HG03025 (cell line): ENCODE results near the gene LHFPL6.
"Not testable (repeated sequence)": the region's sequence is repeated elsewhere in the genome, so short reads cannot be mapped to it uniquely, and the experiment has no call there.

Experiments
- ATAC-seq: cut with Tn5 transposase; IDR thresholded peaks from one replicate; pipeline ENCODE4 v1.9.1; 2021; ENCODE audit warnings: mild to moderate bottlenecking, moderate library complexity; ENCODE audit not compliant: unreplicated experiment, low FRiP score

The LHFPL6 gene

GRCh38 chr13:39370048-39370447, 232.9 kb downstream of the LHFPL6 start:
- no peak for ATAC-seq

DNA sequence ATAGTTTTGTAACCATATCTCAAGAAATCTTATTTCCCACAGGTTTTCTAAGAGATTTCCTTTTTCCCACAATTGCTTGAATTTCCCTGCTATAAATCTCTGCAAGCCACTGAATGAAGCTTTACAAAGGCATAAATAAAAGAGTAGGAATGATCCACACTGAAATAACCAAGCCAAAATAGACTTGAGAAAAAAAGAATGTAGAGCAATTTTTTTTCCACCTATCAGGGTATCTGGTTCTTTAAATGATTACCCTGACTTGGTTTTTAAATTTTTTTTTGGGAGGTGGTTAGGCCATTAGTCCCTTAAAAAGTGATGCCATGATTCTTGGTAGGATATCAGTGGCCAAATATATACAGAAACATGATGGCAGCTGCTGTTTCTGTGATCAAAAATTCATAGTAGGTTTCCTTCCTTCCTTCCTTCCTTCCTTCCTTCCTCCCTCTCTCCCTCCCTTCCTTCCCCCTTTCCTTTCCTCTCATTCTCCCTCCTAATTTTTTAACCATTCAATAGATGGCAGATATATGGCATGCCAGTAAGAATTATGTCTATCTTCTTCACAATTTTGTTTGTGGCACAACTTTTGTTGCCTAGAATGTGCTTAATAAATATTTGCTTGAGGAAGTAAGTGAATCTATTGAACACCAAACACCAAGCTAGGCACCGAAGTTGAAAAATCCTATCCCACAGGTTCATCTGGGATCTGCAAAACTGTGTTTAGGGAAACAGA, 233.7 kb downstream of the LHFPL6 start:
- ATAC-seq: no peak

DNA sequence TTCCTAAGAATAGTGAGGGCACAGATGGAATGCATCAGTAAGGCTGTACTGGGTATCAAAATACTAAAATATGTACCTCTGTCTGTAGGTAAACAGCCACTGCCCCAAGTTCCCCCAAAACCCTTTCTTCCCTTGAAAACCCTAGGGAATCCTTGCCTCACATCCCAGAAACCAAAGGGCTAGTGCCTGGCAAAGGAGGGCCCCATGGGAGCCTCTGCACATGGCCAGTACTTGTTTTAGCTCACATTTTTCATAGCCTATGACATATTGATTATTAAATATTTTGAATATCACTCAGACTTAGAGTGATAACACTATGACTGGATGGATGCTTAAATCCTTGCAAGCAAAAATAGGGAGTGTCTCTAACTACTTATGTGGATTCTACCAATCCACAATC, 237.1 kb downstream of the LHFPL6 start:
- ATAC-seq: no peak

DNA sequence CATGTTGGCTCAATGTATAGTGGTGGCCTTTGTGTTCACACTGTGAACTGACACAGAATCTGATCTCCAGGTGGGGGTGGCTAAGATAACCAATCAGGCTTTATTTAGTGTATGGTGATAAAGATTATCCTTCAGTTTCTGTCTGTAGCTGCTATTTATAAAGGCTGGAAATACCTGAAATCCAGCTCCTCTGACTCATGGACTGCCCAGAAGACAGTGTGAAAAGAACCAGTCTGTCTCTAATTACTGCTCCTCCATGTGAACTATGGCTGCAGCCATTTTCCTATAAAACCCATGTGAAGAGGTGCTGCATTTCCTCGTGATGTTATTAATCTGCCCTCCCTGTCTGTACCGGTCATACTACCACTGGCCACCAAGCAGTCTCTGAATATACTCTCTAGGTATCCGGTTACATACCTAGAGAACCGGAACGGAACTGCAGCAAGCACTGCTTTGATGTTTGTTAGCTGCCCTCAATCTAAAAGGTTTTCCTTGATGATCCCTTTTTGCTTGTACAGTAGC, 238.0 kb downstream of the LHFPL6 start:
- no peak for ATAC-seq

GRCh38 chr13:39363382-39363772, 239.6 kb downstream of the LHFPL6 start:
- no peak for ATAC-seq

DNA sequence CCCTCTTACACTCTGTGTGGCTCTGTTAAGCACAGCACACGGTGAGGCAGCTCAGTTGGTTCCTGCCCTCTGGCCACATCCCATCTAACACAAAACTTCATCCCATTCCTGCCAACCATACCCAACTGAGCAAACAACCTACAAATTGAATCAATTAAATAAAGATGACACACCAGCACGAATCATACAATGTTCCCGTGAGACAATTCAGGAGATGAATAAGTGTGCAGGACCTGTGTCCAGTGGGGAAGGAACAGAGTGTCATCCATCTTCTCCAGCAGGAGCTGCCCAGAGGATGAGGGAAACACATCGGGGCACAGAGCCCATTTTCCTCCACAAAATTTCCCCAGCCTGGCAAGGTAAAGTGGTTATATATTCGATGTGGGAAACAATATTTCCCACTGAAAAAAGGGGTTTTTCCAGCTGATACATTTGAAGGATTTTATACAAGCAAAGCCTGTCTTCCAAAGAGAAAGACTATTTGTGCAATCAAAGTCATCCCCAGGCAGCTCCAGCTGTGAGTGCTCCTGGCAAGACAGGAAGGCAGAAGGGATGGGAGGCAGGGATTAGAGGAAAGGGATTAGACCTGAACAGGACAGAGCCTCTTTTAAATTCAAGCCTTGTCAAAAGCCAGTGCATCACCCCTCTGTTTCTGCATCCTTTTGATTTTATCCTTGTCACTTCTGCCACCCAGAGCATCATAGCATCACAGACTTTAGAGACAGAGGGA, 240.2 kb downstream of the LHFPL6 start:
- no peak for ATAC-seq

DNA sequence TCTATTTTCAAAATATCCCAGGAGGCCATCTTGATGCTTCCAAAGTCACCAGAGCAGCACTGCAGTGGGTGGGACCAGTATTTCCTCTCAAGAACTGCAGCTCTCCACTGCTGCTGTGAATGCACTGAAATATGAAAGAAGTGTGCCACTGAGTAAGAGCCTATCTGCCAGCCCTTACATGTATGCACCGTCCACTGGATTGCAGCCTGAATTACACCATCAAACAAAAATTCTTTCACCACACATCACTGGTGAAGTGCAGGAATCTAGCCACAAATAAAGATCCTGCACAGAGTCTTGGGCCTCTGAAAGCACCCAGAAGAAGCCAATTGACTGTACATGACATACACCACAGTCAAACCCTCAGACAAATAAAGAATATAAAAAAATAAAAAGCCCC, 249.0 kb downstream of the LHFPL6 start:
- ATAC-seq: no peak

DNA sequence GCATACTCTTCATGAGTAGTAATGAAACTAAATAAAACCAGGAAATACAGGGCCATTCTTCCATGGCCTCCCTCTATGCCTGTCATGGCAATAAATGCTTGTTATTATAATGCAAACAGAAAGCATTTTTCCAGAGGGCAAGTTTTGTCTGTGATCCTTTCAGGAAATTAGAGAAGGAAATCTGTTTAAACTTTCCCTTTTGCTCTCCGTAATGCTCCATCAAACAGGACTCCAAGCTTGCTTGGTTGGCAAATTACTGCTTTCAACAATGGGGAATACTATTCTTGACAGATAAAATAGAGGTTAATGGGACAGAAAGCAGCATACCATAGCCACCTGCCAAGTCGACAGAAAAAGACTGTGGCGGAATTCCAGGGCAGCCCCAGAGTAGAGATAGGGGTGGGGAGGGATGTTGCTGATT, 252.5 kb downstream of the LHFPL6 start:
- no peak for ATAC-seq

- no peak for ATAC-seq
Observed at GRCh38 chr13:39349391-39349960, 253.5 kb downstream of the LHFPL6 start.

DNA sequence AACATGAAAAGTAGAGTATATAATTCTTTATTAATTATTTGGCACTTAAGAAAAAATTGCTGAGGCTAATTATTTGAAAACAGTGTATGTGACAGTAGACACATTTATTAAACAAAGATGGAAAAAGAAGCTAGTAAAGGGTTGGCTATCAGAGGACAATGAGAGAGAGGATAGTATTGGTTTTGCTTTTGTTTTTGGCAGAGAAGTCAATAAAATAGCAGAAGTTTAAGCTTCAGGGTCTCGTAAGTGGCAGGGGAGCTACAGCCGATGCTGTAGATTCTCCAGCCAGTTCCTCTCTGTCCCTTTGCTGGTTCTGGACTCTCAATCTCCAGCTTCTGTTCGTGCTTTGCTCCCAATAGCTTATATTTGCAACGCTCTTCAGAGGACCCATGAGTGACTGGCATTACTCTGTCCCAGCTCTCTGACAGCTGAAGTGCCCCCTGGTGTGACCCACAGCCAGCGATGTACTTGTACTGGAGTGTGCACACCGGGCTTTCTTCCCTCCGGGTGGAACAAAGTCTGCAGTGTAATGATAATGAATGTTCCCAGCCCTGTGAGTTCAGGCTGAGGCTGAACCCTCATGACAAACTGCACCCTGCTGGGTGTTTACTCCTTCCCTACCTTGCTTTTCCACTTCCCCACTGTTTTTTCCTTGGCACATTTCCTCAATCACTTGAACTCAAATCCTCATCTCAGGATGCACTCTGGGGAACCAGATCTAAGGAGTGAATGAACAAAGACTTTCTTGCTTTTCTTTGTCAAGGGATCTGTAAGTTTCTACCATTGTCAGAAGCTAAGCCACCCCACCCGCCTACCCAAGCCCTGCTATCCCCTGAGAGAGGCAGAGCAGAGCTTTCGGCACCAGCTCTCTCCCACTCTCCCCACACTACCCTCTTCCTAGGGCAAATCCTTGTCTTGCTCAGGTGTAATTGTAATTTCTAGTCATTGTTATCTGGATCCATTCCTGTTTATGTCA, 254.8 kb downstream of the LHFPL6 start:
- ATAC-seq: no peak

DNA sequence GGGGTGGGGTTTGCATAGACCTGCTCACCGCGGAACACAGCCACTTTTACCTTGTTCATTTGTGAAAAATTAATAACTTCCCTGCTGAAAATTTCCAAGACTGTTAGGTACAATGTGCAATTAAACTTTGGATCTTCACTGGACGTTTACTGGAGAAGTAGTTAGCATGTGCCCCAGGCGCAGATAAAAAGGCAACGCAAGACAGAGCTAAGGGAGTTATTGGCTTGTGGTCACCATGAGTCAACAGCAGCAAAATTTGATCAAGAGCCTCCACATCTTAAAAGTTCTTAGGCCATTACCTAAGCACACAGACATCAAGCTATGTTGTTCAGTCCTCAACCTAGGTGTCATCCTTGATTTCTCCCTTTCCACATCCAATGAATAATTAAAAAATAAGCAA, 257.0 kb downstream of the LHFPL6 start:
- ATAC-seq: no peak

- no peak for ATAC-seq
Observed at GRCh38 chr13:39341251-39341650, 261.7 kb downstream of the LHFPL6 start.

DNA sequence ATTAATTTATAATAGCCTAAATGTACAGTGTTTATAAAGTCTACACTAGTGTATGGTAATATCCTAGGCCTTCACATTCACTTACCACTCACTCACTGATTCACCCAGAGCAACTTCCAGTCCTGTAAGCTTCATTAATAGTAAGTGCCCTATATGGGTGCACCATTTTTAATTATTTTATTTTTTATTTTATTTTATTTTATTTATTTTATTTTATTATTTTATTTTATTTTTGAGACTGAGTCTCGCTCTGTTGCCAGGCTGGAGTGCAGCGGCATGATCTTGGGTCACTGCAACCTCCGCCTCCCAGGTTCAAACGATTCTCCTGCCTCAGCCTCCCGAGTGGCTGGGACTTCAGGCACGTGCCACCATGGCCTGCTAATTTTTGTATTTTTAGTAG, 264.9 kb downstream of the LHFPL6 start:
- ATAC-seq: not testable (repeated sequence)

DNA sequence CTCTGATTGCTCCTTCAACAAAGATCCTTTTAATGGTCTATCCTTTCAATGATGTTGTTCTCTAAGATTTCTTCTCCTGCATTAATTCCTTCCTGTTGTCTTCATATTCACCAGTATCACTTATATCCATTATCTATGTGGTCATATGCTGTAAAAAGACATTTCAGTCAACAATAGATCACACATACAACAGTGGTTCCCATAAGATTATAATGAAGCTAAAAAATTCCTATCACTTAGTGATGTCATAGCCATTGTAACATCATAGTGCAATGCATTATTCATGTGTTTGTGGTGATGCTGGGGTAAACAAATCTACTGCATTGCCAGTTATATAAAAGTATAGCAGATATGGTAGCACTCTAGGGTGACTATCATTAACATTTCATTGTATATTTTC, 266.1 kb downstream of the LHFPL6 start:
- ATAC-seq: no peak

DNA sequence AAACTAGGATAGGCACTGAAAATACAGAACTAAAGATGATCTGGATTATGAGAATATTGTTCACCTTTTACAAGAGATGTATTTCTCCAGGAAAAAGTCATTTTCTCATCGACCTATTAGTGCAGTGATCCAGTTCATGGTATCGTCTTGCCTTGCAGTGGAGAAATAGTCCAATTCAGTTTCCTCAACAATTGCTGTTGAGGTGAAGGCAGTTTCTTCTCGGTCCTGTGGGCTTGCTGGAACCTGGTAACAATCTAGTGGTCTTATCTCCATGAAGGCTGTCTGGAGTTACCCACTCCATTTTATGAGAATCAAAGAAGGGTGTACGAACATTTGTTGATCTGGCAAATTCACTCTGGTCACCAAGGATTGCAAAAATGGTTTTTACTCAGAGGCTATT, 266.8 kb downstream of the LHFPL6 start:
- no peak for ATAC-seq

GRCh38 chr13:39335721-39336120, 267.3 kb downstream of the LHFPL6 start:
- ATAC-seq: no peak

DNA sequence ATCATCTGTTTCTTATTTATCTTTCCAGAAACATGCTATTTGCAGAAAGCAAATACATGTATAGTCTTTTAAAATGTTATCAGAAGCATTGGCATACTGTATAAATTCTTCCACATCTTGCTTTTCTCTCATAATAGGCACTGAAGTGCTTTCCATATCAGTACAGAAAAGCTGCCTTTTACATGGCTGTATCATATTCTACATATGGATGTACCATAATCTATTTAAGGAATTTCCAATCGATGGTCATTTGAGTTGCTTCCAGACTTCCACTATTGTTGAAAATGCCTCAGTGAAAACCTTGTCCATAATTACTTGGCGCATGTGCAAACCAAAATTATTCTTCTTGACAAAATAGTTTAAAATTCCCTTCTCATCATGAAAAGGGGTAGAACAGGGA, 272.5 kb downstream of the LHFPL6 start:
- no peak for ATAC-seq

GRCh38 chr13:39329182-39329639, 273.8 kb downstream of the LHFPL6 start:
- ATAC-seq: no peak

- ATAC-seq: no peak
Observed at GRCh38 chr13:39327172-39327479, 275.9 kb downstream of the LHFPL6 start.

- no peak for ATAC-seq
Observed at GRCh38 chr13:39326469-39327171, 276.4 kb downstream of the LHFPL6 start.
